ENCODE measurements around the gene MS4A4A.

Gene MS4A4A

GRCh38 chr11:60310407-60310998, 30.0 kb downstream of the MS4A4A start:
- no peak for DNase-seq (ENCODE audit: low read depth in 1 of 2, low spot score in 1 of 2)
- TF ChIP-seq JUND (IDR thresholded peaks at IDR 0.05; ENCODE audit: low read depth): no peak
- in situ Hi-C loops (cut with HindIII; ENCODE audit: low pct_unique_long_range_greater_than_20kb, low sequenced_read_pairs): no loop called here

- in situ Hi-C loops (cut with HindIII; ENCODE audit: low pct_unique_long_range_greater_than_20kb, low sequenced_read_pairs): no loop called here
- no peak for DNase-seq (ENCODE audit: low read depth in 1 of 2, low spot score in 1 of 2)
- no peak for TF ChIP-seq JUND (IDR thresholded peaks at IDR 0.05; ENCODE audit: low read depth)
These were observed 34.3 kb downstream of the MS4A4A start for GRCh38 chr11:60314635-60315321.

GRCh38 chr11:60315871-60316270, 35.4 kb downstream of the MS4A4A start:
- in situ Hi-C loops (cut with HindIII; ENCODE audit: low pct_unique_long_range_greater_than_20kb, low sequenced_read_pairs): no loop called here
- no peak for DNase-seq (ENCODE audit: low read depth in 1 of 2, low spot score in 1 of 2)
- TF ChIP-seq JUND (IDR thresholded peaks at IDR 0.05; ENCODE audit: low read depth): no peak

DNA sequence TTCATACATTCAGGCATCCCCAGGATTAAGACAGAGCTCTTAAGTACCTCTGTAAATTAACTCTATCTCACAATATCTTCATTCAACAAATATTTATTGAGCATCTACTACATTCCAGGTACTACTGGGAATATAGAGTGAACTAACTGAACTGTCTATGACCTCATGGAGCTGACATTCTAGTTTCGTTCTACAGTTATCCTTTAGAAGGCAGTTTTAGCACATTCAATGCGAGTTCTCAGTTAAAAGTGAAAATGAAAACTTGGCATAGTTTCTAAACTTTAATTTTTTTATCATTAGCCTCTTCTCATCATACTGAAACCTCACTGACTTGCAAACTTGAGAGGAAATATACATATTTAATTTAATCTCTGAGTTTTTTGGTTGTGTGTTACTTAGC, 35.9 kb downstream of the MS4A4A start:
- in situ Hi-C loops (cut with HindIII; ENCODE audit: low pct_unique_long_range_greater_than_20kb, low sequenced_read_pairs): no loop called here
- TF ChIP-seq JUND (IDR thresholded peaks at IDR 0.05; ENCODE audit: low read depth): no peak
- DNase-seq (ENCODE audit: low read depth in 1 of 2, low spot score in 1 of 2): no peak

DNA sequence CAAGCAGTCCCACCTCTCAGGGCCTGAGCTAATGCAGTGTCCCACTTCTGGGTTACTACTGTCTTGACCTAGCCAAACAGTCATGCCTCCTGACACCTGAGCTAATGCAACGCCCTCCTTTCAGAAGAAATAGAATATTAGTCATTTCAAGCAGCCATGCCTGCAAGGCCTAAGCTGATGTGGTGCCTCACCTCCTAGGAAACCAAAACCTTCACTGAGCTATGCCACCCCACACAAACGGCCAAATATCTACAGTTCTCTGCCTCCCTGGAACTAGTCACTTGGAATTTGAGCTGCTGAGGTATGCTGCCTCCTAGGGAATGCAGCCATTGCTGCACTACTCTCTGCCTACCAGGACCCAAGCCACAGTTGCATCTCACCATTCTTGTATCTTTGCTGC, 38.3 kb downstream of the MS4A4A start:
- in situ Hi-C loops (cut with HindIII; ENCODE audit: low pct_unique_long_range_greater_than_20kb, low sequenced_read_pairs): no loop called here
- TF ChIP-seq JUND (IDR thresholded peaks at IDR 0.05; ENCODE audit: low read depth): no peak
- no peak for DNase-seq (ENCODE audit: low read depth in 1 of 2, low spot score in 1 of 2)

GRCh38 chr11:60321051-60321450, 40.6 kb downstream of the MS4A4A start:
- no peak for TF ChIP-seq JUND (IDR thresholded peaks at IDR 0.05; ENCODE audit: low read depth)
- DNase-seq (ENCODE audit: low read depth in 1 of 2, low spot score in 1 of 2): no peak
- in situ Hi-C loops (cut with HindIII; ENCODE audit: low pct_unique_long_range_greater_than_20kb, low sequenced_read_pairs): no loop called here

GRCh38 chr11:60326955-60327354, 46.5 kb downstream of the MS4A4A start, which contains the start of gene MS4A6E:
MS4A6E (plus strand) TSS chr11:60327255; CDS start chr11:60334896, 7,641 bp downstream.
- no peak for DNase-seq (ENCODE audit: low read depth in 1 of 2, low spot score in 1 of 2)
- no peak for TF ChIP-seq JUND (IDR thresholded peaks at IDR 0.05; ENCODE audit: low read depth)
- in situ Hi-C loops (cut with HindIII; ENCODE audit: low pct_unique_long_range_greater_than_20kb, low sequenced_read_pairs): no loop called here

- TF ChIP-seq JUND (IDR thresholded peaks at IDR 0.05; ENCODE audit: low read depth): no peak
- DNase-seq (ENCODE audit: low read depth in 1 of 2, low spot score in 1 of 2): no peak
- in situ Hi-C loops (cut with HindIII; ENCODE audit: low pct_unique_long_range_greater_than_20kb, low sequenced_read_pairs): no loop called here
These were observed 48.0 kb downstream of the MS4A4A start for GRCh38 chr11:60328460-60328859.

- no peak for DNase-seq (ENCODE audit: low read depth in 1 of 2, low spot score in 1 of 2)
- no peak for TF ChIP-seq JUND (IDR thresholded peaks at IDR 0.05; ENCODE audit: low read depth)
- in situ Hi-C loops (cut with HindIII; ENCODE audit: low pct_unique_long_range_greater_than_20kb, low sequenced_read_pairs): no loop called here
These were observed 52.4 kb downstream of the MS4A4A start for GRCh38 chr11:60332846-60333245.

- DNase-seq (ENCODE audit: low read depth in 1 of 2, low spot score in 1 of 2): peak; percentile 57 to 84
- in situ Hi-C loops (cut with HindIII; ENCODE audit: low pct_unique_long_range_greater_than_20kb, low sequenced_read_pairs): no loop called here
- no peak for TF ChIP-seq JUND (IDR thresholded peaks at IDR 0.05; ENCODE audit: low read depth)
These were observed 53.6 kb downstream of the MS4A4A start for GRCh38 chr11:60334005-60334620.

- DNase-seq (ENCODE audit: low read depth in 1 of 2, low spot score in 1 of 2): no peak
- in situ Hi-C loops (cut with HindIII; ENCODE audit: low pct_unique_long_range_greater_than_20kb, low sequenced_read_pairs): no loop called here
These were observed 56.4 kb downstream of the MS4A4A start for GRCh38 chr11:60336767-60337391.

DNA sequence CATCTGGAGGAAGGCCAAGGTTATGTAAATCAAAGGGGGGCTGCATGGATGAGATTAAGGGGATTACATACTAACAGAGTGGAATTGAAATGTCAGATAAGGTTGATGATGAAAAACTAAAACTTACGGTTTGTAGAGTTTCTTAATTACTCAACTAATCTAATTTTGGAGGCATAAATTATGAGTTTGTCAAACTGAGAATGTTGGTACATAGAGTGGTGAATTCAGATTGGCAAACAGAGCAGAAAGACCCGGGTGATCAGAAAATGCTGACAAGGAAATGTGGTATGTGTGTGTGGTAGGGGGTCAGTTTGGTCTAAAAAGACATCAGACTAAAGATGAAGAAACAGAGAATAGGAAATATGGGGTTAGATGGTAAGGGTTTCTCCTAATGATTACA, 57.6 kb downstream of the MS4A4A start:
- in situ Hi-C loops (cut with HindIII; ENCODE audit: low pct_unique_long_range_greater_than_20kb, low sequenced_read_pairs): no loop called here
- no peak for DNase-seq (ENCODE audit: low read depth in 1 of 2, low spot score in 1 of 2)
- TF ChIP-seq JUND (IDR thresholded peaks at IDR 0.05; ENCODE audit: low read depth): no peak

More at GRCh38 chr11:60336767-60337391, 56.4 kb downstream of the MS4A4A start:
- no peak for TF ChIP-seq JUND (IDR thresholded peaks at IDR 0.05; ENCODE audit: low read depth)

- no peak for DNase-seq (ENCODE audit: low read depth in 1 of 2, low spot score in 1 of 2)
- no peak for TF ChIP-seq JUND (IDR thresholded peaks at IDR 0.05; ENCODE audit: low read depth)
- in situ Hi-C loops (cut with HindIII; ENCODE audit: low pct_unique_long_range_greater_than_20kb, low sequenced_read_pairs): no loop called here
These were observed 58.9 kb downstream of the MS4A4A start for GRCh38 chr11:60339356-60339755.

Measured in T47D (cell line).